GM18951 (cell line): Measurements from ENCODE around the gene ERVH48-1.
"Not testable (repeated sequence)": the region's sequence is repeated elsewhere in the genome, so short reads cannot be mapped to it uniquely, and the experiment has no call there.

Source experiments
- POLR2A ChIP-seq: IDR thresholded peaks from 4 replicates; pipeline ENCODE4 v1.6.1; 2011; ENCODE audit warnings: mild to moderate bottlenecking; ENCODE audit not compliant: insufficient read length, insufficient read depth; ENCODE audit errors: extremely low read depth
- in situ Hi-C: fragments of 300-500 bp; cut with MboI; formaldehyde crosslinking; loops from one replicate; pipeline ENCODE4 v1.12.0; 2022; ENCODE audit warnings: low sequenced_read_pairs, mixed read lengths, inconsistent platforms; ENCODE audit not compliant: unreplicated experiment

The ERVH48-1 gene

GRCh38 chr21:42956824-42957630 lies 31.6 kb upstream of the ERVH48-1 start:
- in situ Hi-C loops: no loop called here
- TF ChIP-seq POLR2A: no peak

GRCh38 chr21:42951193-42951592 lies 25.8 kb upstream of the ERVH48-1 start:
- in situ Hi-C loops: not testable (repeated sequence)

GRCh38 chr21:42949094-42949755 lies 23.8 kb upstream of the ERVH48-1 start:
- in situ Hi-C loops: not testable (repeated sequence)

GRCh38 chr21:42942244-42942643 lies 16.8 kb upstream of the ERVH48-1 start:
- TF ChIP-seq POLR2A: no peak
- in situ Hi-C loops: no loop called here

- no peak for TF ChIP-seq POLR2A
- in situ Hi-C loops: no loop called here
Observed at GRCh38 chr21:42941696-42942085, 16.3 kb upstream of the ERVH48-1 start.

- in situ Hi-C loops: no loop called here
- no peak for TF ChIP-seq POLR2A
Observed at GRCh38 chr21:42939582-42940413, 14.4 kb upstream of the ERVH48-1 start.

GRCh38 chr21:42938606-42938995 lies 13.2 kb upstream of the ERVH48-1 start:
- in situ Hi-C loops: not testable (repeated sequence)

GRCh38 chr21:42937960-42938605 lies 12.7 kb upstream of the ERVH48-1 start:
- in situ Hi-C loops: no loop called here
- no peak for TF ChIP-seq POLR2A

- in situ Hi-C loops: not testable (repeated sequence)
Observed at GRCh38 chr21:42937034-42937940, 11.9 kb upstream of the ERVH48-1 start.

GRCh38 chr21:42936360-42936759 lies 10.9 kb upstream of the ERVH48-1 start:
- in situ Hi-C loops: not testable (repeated sequence)

GRCh38 chr21:42933973-42934372 lies 8.5 kb upstream of the ERVH48-1 start:
- in situ Hi-C loops: not testable (repeated sequence)

- in situ Hi-C loops: not testable (repeated sequence)
Observed at GRCh38 chr21:42933137-42933970, 7.9 kb upstream of the ERVH48-1 start.

- in situ Hi-C loops: not testable (repeated sequence)
Observed at GRCh38 chr21:42932378-42933136, 7.1 kb upstream of the ERVH48-1 start.
